Myocyte (in vitro differentiated cells): Measurements from ENCODE around the gene PRKN. TPM values are rescaled to one million over a fixed set of nuclear protein-coding genes. Genes with fewer than 3 reads are reported as not detected.

Source experiments
- DNase-seq: peaks from one replicate; pipeline ENCODE4 v3.0.0-alpha.2; 2012; ENCODE audit warnings: low read depth
- total RNA-seq: library from RNA; depleted of rRNA; stranded (reverse); fragments of >200 nt; gene quantifications from 2 replicates; pipeline ENCODE4 v1.2.3, GENCODE V29; 2014

The PRKN gene
- total RNA-seq, 1 donor from 2014 or later = 8.9 TPM

DNA sequence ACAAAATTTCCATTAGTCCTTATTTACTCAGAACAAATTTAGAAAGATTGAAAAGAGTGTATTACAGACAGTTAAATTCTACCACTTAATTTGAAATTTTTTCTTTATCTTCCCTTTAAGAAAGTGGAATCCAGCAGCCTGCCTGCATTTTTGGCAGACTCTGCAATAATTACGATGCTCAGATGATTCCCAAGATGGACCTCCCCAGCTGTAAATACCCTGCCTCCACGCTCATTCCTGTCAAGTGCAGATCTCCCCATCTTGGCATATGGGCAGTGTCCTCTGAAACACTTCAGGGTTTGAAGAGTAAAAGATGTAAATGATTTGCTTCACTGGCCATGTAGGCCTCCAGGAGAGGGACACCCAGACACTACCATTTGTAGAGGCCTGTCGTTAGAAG, 471.2 kb downstream of the PRKN start:
- DNase-seq = no peak

DNA sequence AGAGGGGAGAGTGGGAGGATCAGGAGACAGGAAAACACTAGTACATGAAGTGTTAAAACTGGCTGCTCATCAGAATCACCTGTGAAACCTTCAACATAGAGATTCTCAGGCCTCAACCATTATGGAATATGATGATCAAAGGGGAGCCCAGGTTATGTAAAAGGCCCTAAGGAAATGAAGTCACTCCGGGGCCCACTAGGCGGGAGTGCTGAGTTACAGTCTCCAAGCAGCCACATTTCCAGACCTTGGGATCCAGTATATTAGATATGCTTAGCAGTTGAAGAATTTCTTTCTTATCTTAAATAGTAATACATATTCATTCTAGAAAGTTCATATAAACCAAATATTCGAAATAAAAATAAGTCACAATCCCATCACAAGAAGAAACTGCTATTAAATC, 476.3 kb downstream of the PRKN start:
- peak; percentile 15 for DNase-seq

DNA sequence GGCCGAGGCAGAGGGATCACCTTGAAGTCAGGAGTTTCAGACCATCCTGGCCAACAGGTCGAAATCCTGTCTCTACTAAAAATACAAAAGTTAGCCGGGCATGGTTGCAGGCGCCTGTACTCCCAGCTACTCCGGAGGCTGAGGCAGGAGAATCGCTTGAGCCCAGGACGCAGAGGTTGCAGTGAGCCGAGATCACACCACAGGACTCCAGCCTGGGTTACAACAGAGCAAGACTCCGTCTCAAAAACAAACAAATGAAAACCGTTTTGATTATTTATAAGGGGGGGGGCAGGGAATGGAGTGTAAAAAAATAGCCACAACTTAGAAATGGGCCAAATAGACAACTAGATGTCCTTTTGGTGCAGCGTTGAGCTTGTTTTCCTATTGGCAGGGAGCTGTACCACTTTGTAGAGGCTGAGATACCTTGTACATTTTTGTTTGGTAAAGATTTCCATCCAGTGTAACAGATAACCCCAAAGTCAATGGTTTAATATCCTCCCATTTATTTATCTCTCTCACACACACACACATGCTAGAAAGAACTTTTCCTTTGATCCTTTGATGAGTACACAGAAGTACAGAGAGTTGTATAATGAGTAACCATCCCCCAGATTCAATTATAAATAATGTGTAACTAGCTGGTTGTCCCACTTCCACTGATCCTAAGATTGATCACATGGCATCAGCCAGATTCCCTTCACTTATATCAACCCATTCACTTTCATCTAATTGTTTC, 477.5 kb downstream of the PRKN start:
- DNase-seq = no peak

DNA sequence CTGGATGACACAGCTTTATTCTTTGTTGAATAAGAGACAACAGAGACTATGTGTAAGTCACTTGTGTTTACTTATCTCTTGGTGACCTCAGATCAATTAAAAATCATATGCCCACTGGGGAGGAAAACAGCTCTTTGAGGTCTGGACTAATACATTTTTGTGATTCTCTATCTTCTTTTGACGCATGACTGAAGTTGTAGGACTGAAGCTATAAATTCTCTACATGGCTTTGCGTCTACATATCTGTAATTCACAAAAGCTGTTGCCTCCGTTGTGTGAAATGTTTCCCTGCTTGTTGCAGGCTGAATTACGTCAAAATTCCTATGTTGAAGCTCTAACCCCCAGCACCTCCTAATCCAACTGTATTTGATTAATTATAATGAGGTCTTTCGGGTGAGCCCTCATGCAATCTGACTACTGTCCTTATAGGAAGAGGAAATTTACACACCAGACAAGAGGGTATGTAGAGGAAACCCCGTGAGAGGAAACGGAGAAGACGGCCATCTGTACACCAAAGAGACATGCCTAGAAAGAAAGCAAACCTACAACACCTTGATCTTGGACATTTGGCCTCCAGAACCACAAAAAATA, 481.6 kb downstream of the PRKN start:
- no peak for DNase-seq

DNA sequence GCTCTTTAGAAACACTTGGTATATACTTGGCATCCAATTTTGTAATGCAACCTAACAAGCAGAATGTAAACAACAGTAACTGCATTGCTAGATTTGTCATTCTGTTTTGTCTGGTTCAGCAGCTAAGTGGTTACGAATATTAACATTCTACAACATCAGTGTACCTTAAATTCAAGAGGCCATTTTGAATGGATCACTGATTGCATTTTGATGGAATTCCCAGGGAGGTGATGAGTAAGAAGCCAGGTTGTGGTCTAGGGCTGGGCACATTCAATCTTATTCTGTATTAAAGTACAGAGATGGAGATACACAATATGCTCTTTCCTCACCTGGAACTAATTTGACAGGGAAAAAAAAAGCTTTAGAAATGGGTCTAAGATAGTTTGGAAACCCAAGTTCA, 483.5 kb downstream of the PRKN start:
- no peak for DNase-seq

DNA sequence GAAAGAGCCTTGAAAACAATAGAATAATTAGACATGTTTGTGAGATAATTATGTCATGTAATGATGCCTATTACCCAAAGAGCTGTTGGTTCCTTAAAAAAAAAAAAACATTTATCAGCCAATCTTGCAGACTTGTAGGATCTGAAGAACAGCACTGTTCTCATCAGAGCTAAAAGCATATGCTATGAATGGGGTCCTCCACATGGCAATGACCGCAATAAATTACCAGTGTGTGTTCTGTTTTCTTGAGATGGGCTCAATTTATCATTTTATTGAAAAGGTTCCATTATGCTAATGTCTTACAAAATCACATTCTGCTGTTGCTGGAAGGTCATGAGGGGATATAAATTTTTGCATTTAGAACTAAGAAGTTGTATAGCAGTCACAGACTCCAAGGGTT, 484.7 kb downstream of the PRKN start:
- no peak for DNase-seq

DNA sequence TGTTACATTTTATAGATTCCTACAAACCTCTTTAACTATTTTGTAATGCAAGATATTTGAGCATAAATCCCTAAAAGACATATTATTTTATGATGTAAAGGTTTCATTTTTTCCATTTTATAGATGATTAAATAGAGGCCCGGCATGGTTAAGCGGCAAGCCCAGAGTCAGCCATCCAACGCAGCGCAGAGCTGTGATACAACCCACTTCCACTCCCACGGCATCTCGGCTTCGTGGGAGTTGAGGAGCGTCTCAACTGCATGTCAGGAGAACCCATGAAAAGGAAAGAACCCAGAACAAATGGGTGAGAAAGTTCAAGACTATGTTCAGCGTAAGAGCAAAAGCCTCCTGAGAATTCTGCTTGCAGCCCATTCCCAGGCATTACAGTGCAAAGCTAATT, 488.2 kb downstream of the PRKN start:
- DNase-seq = no peak

DNA sequence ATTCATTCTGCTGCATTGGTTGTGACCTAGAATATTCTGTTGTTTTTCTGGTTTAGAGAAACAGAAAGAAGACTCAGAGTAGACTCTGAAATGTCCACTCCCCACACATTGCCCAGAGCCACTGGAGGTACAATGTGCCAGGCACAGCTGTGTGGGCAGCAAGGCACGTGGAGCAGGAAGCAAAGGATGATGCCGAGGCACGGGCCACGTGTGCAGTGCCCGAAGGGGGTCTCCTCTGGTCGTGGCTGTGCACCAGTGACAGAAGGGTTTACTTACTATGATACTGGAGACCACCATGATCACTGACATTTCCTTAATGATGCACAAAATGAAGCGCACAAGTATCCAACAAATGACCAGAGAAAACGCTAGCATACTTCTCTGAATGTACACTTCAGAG, 488.9 kb downstream of the PRKN start:
- DNase-seq = no peak

DNA sequence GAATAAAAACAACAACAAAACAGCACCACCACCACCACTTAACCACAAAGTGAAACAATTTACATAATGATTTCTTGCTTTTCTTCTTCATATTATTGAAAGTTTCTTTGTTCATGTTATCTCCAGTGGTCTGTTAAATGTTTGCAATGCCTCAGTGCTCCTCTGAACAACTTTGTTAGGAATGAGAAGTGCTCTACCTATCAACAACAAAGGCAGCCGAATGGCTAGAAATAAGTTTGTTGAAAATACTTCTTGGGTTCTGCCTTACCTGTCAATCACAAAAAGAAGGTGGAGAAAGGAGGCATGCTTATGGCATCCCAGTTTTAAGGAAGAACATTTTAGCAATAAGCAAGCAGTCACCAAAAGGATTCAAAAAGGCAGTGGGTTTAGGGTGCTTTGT, 490.2 kb downstream of the PRKN start:
- no peak for DNase-seq

DNA sequence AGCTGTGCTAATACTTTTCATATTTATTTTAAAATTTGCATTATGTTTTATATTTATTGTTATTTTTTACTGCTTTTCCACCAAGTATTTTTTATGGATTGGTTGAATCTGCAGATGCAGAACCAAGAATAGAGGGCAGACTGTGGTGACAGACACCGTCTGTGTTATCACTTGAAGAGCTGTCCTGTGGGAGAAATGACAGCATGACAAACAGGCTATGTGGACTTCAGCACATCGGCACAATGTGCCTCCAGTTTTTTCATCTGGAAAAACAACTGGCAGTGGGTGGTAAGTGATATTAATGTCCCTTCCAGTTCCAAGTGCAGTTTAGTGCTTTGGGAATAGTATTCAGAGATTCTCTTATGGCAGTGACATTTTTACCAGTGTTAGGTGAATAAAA, 492.9 kb downstream of the PRKN start:
- DNase-seq = no peak

DNA sequence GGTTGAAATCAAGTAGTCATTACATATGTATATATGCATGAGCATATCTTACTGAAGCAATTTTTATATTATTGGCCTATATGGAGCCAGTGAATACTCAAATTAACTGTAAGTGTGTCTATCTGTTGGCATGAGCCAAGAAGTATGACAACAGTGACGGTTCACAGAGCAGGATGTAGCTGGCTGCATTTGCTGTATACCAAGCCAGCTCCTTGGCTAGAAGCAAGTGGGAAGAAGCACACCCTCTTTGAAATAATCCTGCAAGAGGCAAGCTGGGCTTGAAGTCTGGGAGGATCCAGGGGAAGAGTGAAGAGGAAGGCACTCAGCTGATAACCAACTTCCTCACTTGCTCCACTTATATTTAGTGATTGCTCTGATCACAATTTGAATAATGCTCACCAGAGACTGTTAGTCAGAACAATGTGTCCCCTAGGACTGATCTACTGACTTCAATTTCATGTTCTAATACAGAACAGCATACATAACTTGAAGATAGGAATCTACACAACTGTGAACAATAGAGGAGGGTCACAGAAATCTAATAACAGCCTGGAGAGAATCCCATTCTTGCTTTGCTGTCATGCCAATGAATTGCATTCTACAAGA, 497.3 kb downstream of the PRKN start:
- DNase-seq = no peak

DNA sequence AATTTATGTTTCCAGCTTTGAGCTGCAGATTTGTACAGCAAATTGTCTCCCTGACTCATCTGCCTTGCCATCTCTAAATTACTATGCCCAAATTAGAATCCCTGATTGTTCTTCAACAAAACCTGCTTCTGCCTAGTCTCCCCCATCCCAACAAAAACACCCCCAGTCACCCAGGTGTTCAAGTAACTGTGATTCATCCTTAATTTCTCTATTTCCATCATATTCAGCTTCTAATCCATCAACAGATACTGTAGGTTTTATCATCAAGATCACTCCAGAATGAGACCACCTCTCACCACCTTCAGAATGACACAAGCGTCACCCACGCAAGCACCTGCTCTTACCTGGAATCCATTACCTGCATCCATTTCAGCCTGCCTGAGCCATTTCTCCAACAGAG, 498.5 kb downstream of the PRKN start:
- DNase-seq = no peak

DNA sequence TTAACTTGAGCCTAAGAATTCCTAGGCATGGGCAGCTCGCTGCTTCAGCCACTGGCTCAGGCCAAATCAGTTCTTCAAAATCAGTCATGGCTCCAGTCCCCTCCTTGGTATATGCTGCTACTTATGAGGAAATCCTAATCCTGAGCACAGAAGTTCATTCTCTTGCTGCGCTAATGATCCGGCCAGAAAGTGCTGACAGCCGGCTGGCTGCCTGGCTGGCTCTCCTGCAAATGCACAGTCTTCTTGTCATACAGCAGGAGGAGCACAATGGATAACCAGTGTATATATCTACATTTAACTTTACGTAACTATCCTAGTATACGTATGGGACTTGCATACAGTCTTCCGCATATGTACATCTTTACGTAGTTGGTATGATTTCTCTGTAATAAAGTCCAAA, 500.8 kb downstream of the PRKN start:
- DNase-seq = no peak

DNA sequence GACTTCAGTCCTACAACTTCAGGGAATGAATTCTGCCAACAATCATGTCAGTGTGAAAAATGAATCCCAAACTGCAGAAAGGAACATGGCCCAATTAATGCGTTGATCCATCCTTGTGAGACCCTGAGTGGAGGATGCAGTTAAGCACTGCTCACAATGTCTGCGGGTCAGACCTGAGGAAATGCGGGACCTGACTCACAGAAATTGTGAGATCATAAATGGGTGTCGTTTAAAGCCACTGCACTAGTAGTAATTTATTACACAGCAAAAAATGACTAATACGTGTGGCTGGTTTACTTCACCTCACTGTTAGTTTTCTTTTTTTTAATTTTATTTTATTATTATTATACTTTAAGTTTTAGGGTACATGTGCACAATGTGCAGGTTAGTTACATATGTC, 505.0 kb downstream of the PRKN start:
- DNase-seq = no peak

DNA sequence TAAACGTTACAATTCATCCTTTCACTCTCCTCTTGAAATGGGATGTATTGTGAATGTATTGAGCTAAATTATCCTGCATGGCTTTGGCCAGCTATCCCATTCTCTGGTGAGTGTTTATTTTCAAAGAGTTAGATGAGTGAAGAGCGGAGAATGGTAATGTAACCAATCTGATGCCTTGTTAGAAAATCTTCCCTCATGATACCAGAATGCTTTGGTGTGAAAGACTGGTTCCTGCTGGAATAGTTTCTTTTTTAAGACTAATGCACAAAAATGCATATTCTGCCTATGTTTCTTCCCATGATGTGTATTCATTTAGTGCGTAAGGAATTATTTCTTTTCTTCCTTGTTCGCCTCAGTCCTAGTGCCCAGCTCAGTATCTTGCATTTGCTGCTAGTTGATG, 506.7 kb downstream of the PRKN start:
- no peak for DNase-seq

DNA sequence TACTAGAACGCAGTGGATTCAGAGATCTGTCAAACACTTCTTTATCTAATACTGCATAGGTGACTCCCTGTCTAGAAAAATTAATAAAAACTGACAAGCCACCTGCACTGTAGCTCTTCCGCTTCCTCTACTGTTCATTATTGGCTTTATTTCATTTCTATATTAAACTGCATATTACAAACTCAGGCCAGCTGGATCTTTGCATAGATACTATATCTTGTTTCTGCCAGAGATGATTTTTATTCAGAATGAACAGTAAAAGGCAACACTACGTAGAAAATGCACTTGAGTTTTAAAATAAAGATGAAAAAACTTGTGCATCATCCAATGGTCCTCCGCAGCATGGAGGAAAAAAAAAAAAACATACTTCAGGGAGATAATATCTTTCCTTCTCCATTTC, 508.3 kb downstream of the PRKN start:
- no peak for DNase-seq

DNA sequence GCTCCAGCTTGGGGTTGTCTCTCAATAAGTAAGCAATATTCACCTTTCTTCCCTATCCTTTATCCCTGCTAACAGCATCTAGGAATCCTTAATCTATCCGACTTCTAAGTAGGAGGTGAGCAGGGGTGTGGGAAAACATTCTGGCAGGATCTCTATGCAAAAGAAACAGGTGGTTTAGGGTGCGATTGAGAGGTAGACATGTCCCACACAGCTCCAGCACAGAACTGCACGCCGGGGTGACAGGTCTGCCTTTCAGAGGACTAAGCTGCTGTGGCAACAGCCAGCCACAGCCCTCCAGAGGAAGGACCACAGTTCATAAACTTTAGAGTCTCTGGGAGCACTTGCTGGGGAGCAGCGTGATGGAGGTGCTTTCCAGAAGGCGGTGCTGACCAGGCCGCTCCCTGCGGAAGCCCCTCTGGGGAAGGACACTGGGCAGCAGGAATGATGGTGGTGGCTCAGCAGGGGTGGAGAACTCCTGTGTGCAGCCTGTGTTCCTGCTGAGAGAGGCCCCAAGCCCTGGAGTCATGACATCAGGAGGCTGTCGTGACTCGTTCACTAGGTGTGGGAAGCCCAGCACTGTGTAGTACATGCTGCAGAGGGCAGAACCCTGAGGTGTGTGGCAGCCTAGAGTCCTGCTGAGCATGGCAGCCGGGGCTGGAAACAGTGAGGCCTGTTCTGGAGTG, 509.6 kb downstream of the PRKN start:
- no peak for DNase-seq

DNA sequence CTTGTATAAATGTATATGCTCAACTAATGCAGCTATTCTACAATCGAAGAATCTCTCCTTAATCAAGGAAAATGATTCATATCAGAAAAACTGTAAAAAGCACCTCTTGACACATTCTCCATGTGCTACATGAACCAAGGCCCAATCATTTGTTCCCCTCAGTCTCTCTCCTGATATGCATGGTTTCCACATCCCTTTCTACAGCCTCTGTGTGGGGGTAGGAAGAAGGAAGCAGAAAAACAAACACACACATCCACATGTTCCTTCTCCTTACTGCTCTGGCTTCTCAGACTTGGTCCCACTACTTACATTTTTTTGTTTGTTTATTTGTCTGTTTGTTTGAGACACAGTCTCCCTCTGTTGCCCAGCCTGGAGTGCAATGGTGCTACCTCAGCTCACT, 510.5 kb downstream of the PRKN start:
- DNase-seq = no peak

DNA sequence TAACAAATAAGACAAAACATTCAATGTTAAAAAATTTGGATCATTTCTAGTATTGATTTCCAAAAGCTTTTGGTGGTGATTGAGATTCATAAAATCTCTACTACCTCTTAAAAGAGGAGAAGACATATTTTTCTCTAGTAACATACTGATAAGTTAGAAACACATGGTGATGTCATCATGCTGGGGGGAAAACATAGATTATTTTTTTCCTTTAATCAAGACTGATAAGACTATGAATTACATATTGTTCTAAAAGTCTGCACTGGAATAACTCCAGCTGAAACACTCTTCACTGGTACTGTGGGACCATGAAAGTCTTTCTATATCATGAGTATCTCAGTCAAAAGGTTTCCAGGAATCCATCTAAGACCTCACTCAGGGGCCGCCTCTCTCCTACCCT, 515.8 kb downstream of the PRKN start:
- no peak for DNase-seq

DNA sequence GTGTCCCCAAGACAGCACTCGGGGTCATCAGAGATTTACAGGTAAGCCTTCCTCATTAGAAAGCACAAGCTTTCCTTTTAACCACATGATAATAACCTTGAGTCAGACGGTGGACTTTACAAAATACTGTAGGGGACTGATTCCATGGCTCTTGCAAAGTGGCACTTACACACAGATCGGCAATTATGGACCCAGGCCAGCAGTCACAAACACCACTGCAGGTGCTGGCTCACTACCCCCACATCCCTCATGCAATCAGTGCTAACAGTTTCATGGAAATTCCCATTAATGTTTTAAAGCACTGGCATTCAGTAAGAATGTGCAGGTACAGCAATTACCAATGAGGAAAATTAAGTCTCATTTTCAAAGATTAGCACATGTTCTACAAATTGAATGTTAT, 516.5 kb downstream of the PRKN start:
- no peak for DNase-seq

DNA sequence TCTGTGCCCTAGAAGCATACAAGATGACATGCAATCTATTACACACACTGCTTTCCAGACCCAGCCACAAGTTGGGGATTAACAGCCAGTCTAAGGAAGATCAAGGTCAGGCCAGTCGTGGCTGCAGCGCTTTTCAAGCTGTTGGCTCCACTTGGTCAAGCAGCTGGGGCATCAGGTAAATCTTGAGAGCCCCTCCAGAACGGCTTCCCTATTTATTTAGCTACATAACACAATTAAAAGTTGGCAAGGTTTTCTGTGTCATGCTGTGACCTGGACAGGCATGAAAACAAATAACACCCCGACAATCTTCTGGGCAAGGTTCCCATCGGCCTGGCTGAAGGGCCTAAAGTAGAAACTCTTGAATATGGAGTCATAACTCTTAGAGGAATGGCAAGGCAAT, 524.3 kb downstream of the PRKN start:
- DNase-seq = no peak

DNA sequence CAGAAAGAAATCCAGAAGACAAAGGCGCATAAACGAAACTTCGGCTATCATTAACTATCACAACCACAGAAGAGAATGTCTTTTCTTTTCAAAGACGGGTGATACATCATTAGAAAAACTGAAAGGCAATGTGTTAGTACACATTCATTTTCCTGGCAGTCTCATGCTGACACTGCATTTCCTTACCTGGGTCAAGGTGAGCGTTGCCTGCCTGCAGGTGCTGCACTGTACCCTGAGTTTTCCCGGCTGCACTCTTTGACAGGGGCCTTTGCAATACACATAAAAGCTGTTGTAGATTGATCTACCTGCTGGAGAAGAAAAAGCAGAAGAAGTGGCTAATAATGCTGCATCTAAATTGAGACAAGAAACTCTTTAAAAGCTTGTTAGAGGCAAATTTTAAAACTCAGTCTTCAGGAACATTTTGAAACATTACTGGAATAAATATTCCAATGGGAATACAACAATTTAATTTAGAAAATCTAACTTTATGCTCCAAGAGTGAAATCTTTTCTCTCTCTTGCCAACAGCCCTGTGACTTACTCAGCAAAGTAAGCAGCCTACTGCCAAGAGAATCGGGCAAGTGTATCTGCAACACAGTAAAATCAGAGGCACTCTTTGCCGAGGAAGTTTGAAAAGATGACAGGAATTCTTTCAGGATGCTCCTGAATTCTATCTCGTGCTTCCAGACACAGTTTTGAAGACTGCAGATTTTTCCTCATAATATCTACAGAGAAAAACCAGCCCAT, 526.4 kb downstream of the PRKN start:
- no peak for DNase-seq
